ENCODE measurements around the gene SPN. TPM values are rescaled to one million over a fixed set of nuclear protein-coding genes. Genes with fewer than 3 reads are reported as not detected.

SPN gene
- polyA plus RNA-seq, 1 of the 3 experiments (the other 2 are of a cell fraction), result 0.10 TPM

DNA sequence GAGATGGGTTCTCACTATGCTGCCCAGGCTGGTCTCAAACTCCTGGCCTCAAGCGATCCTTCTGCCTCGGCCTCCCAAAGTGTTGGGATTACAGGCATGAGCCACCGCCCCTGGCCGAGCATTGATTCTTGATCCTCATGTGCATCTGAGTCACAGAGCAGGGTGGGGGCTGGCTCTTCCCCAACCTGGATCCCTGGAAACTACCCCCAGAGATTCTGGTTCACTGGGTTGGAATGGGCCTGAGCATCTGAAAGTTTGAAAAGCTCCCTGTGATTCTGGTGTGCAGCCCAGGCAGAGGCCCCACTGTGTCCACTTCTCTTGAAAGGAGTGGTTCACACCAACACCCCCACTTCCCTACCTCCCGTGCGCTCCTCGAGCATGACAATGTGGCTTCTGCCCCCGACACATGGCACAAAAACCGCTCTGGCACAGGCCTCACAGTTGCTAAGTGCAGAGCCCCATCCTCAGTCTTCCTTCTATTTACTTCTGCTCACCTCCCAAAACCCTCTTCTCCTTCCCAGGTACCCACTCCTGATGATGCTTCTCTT lies 20.6 kb downstream of the SPN start (continued):
- no peak for TF ChIP-seq RAD21 (IDR thresholded peaks at IDR 0.05; ENCODE audit: low read length)
- no peak for TF ChIP-seq GABPA (IDR thresholded peaks at IDR 0.05; ENCODE audit: low read depth)
- TF ChIP-seq MXI1 (IDR thresholded peaks at IDR 0.05; ENCODE audit: low read depth, low read length), result no peak
- no peak for TF ChIP-seq YY1 (IDR thresholded peaks at IDR 0.05; ENCODE audit: low read depth)

DNA sequence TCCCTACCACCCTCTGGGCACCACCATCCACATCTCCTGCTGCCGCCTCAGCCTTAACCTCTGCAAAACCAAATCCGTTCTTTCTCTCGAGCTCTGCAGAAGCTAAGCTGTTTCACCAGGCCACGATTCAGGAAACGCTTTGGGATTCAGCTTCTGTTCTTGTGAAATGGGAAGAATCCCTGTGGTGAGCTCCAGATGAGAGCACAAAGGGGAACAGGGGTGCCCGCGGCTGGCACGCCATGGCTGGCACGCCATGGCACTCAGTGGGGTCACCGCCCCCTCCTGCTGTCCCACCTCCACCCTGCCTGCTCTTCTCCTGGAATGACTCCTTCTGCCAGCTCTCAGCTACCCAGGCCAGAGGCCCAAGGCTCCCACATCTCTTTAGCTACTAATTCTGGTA lies 21.6 kb downstream of the SPN start:
- Histone ChIP-seq H3K9me2 (no peaks in the 10 kb centered on the region), H3K4me2 (no peak overlapping the region), H3K27me3 (ENCODE audit: insufficient read depth) (no peaks in the 10 kb centered on the region), H4K20me1 (ENCODE audit: insufficient read depth) (no peaks in the 10 kb centered on the region), H3K9me3 (no peaks in the 10 kb centered on the region), H3K79me2 (ENCODE audit: insufficient read depth) (no peaks in the 10 kb centered on the region), H3K4me1 (ENCODE audit: control insufficient read depth in 1 of 2, insufficient read depth in 2 of 2, low read depth in 1 of 2, low read length in 1 of 2) (peaks cover 0 to 2% of the 10 kb centered on the region in 2 experiments; a peak in 1 of 4 replicates), H3F3A (replicated peaks; ENCODE audit: insufficient read depth) (no peaks in the 10 kb centered on the region), H3K27ac (ENCODE audit: low read depth in 2 of 2, low read length in 1 of 2) (no peak overlapping the region), H3K9ac (no peak overlapping the region), H2AFZ (ENCODE audit: low read depth) (no peak overlapping the region), H3K36me3 (replicated peaks in 1 of 2; ENCODE audit: control insufficient read depth in 1 of 2, insufficient read depth in 2 of 2, low read length in 1 of 2) (no peaks in the 10 kb centered on the region), H3K4me3 (ENCODE audit: low read depth in 2 of 2, low read length in 1 of 2) (no peak overlapping the region)
- POLR2A ChIA-PET, result no interaction called here
- CTCF ChIA-PET, result interaction anchor here (1.5 to 1.8 kb wide), 2 partner anchors 16 to 45 kb away, joined by 3 to 6 read pairs; no protein-coding TSS in a partner anchor
- WGBS (ENCODE audit: low lambda C conversion rate), result 87% methylated on average over 6 of the region's 10 CpGs
- TF ChIP-seq FOXM1 (IDR thresholded peaks at IDR 0.05; ENCODE audit: low read depth) (no peak), JUND (IDR thresholded peaks at IDR 0.05) (no peak), GATA2 (CRISPR knock-in tag; IDR thresholded peaks at IDR 0.05) (no peak), SIN3A (IDR thresholded peaks at IDR 0.05; ENCODE audit: borderline replicate concordance, low read depth, low read length) (no peak), RXRA (IDR thresholded peaks at IDR 0.05; ENCODE audit: borderline replicate concordance, low read depth) (no peak), EZH2phosphoT487 (IDR thresholded peaks at IDR 0.05; ENCODE audit: borderline replicate concordance, low read depth) (no peak), CHD2 (IDR thresholded peaks at IDR 0.05; ENCODE audit: low read length, partially characterized antibody) (no peak), SMC3 (IDR thresholded peaks at IDR 0.05; ENCODE audit: low read depth, low read length) (no peak), TEAD4 (IDR thresholded peaks at IDR 0.05; ENCODE audit: borderline replicate concordance, insufficient read depth) (no peak), ZBTB33 (IDR thresholded peaks at IDR 0.05; ENCODE audit: borderline replicate concordance, low read depth) (no peak), MXI1 (IDR thresholded peaks at IDR 0.05; ENCODE audit: low read depth, low read length) (no peak), EP300 (IDR thresholded peaks at IDR 0.05; ENCODE audit: borderline replicate concordance in 1 of 2, low read depth in 1 of 2, low read length in 1 of 2) (no peak)
- TF ChIP-seq, protein P1, sequence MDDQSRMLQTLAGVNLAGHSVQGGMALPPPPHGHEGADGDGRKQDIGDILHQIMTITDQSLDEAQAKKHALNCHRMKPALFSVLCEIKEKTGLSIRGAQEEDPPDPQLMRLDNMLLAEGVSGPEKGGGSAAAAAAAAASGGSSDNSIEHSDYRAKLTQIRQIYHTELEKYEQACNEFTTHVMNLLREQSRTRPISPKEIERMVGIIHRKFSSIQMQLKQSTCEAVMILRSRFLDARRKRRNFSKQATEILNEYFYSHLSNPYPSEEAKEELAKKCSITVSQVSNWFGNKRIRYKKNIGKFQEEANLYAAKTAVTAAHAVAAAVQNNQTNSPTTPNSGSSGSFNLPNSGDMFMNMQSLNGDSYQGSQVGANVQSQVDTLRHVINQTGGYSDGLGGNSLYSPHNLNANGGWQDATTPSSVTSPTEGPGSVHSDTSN (IDR thresholded peaks at IDR 0.05), result no peak
- DNase-seq, result no peak

Measured in SK-N-SH (cell line).